B cell (primary cell): ENCODE data around the gene HLA-DMA. TPM values are rescaled to one million over a fixed set of nuclear protein-coding genes. Genes with fewer than 3 reads are reported as not detected.

Experiments used
- ATAC-seq: fragments of 200-7000 bp; cut with Tn5 transposase; one replicate; pipeline ENCODE4 v1.10.0; 2021; ENCODE audit warnings: low read depth, mild to moderate bottlenecking, moderate number of reproducible peaks, moderate library complexity
- CTCF ChIA-PET: fragments of 350-600 bp; sonication (Branson Sonifier 250); formaldehyde crosslinking; loops from one replicate; lab custom pipeline; 2021; ENCODE audit warnings: antibody characterized with exemption, inconsistent platforms; lab: Charles Lee
- POLR2A ChIA-PET: fragments of 350-600 bp; sonication (Branson Sonifier 250); formaldehyde crosslinking; loops from one replicate; lab custom pipeline; 2021; ENCODE audit warnings: antibody characterized with exemption; lab: Charles Lee
- DNase-seq: peaks from one replicate; pipeline ENCODE4 v3.0.0; 2013
- H2AFZ ChIP-seq: 2 replicates; pipeline ENCODE4 v1.6.1; 2012; ENCODE audit warnings: mild to moderate bottlenecking, low read depth, low read length; ENCODE audit not compliant: insufficient read depth, poor library complexity, severe bottlenecking
- H3K27ac ChIP-seq, 2 donors: 1 replicate in 1 of 2; 2 replicates in 1 of 2; pipeline ENCODE4 v1.5.1; 2012 to 2013; ENCODE audit warnings: low read length in 2 of 2, mild to moderate bottlenecking in 2 of 2, moderate library complexity in 1 of 2
- H3K27me3 ChIP-seq, 4 experiments: fragments of 200-600 bp in 1 of 4; sonication (generic) in 1 of 4; replicated peaks in 1 of 4; 1 replicate in 2 of 4; 2 replicates in 2 of 4; pipeline versions ENCODE4 v1.6.1 to v1.7.0; 2013 to 2016; ENCODE audit warnings: low read length in 3 of 4, mild to moderate bottlenecking in 2 of 4, mixed read lengths in 1 of 4, moderate library complexity in 1 of 4; ENCODE audit not compliant: insufficient read depth in 4 of 4, control insufficient read depth in 3 of 4; ENCODE audit errors: control extremely low read depth in 1 of 4
- H3K36me3 ChIP-seq, 2 experiments: replicated peaks in 1 of 2; 1 replicate in 1 of 2; 2 replicates in 1 of 2; pipeline versions ENCODE4 v1.6.1 to v1.7.1; 2013; ENCODE audit warnings: low read length in 1 of 2; ENCODE audit not compliant: insufficient read depth in 2 of 2, control insufficient read depth in 1 of 2; ENCODE audit errors: control extremely low read depth in 1 of 2, extremely low read depth in 1 of 2
- H3K4me1 ChIP-seq, 2 donors: fragments of 200-600 bp in 1 of 2; sonication (generic) in 1 of 2; 1 replicate in 1 of 2; 2 replicates in 1 of 2; pipeline versions ENCODE4 v1.5.1 to v1.6.1; 2013 to 2017; ENCODE audit warnings: low read length in 2 of 2; ENCODE audit not compliant: control insufficient read depth in 2 of 2, insufficient read depth in 2 of 2
- H3K4me2 ChIP-seq: replicated peaks from 2 replicates; pipeline ENCODE3; 2012; ENCODE audit warnings: mild to moderate bottlenecking, low read depth, low read length; ENCODE audit not compliant: poor library complexity, severe bottlenecking
- H3K4me3 ChIP-seq, 5 experiments: fragments of 200-600 bp in 1 of 5; sonication (generic) in 1 of 5; 1 replicate in 3 of 5; 2 replicates in 2 of 5; pipeline versions ENCODE4 v1.5.1 to v1.7.0; 2011 to 2016; ENCODE audit warnings: low read length in 4 of 5, mild to moderate bottlenecking in 4 of 5, low read depth in 2 of 5, control low read depth in 1 of 5, moderate library complexity in 1 of 5; ENCODE audit not compliant: insufficient read depth in 1 of 5; ENCODE audit errors: control extremely low read depth in 1 of 5, extremely low read depth in 1 of 5
- H3K79me2 ChIP-seq: fragments of 200-600 bp; sonication (generic); one replicate; pipeline ENCODE4 v1.6.0; 2016; ENCODE audit warnings: low read length; ENCODE audit not compliant: control insufficient read depth, insufficient read depth
- H3K9ac ChIP-seq: fragments of 200-600 bp; sonication (generic); 2 replicates; pipeline ENCODE4 v1.6.1; 2017; ENCODE audit warnings: mild to moderate bottlenecking, low read length, moderate library complexity
- H3K9me3 ChIP-seq, 3 donors: one replicate each; pipeline versions ENCODE4 v1.6.1 to v1.7.1; 2013; ENCODE audit warnings: low read length in 2 of 3; ENCODE audit not compliant: control insufficient read depth in 2 of 3, insufficient read depth in 1 of 3; ENCODE audit errors: control extremely low read depth in 1 of 3
- H4K20me1 ChIP-seq: 2 replicates; pipeline ENCODE4 v1.6.0; 2012; ENCODE audit warnings: mild to moderate bottlenecking, low read length; ENCODE audit not compliant: insufficient read depth, control insufficient read depth, poor library complexity, severe bottlenecking
- H3K27ac Mint-ChIP-seq: one replicate; pipeline ENCODE4 v1.8.0; 2021; ENCODE audit warnings: mixed read lengths
- H3K27me3 Mint-ChIP-seq: one replicate; pipeline ENCODE4 v1.8.0; 2021; ENCODE audit warnings: mixed read lengths
- H3K4me1 Mint-ChIP-seq: one replicate; pipeline ENCODE4 v1.8.0; 2021; ENCODE audit warnings: mixed read lengths
- H3K4me3 Mint-ChIP-seq: one replicate; pipeline ENCODE4 v1.8.0; 2021; ENCODE audit warnings: mixed read lengths
- H3K9me3 Mint-ChIP-seq: one replicate; pipeline ENCODE4 v1.8.0; 2022; ENCODE audit warnings: mixed read lengths; ENCODE audit not compliant: insufficient read depth
- CTCF ChIP-seq: fragments of 200-600 bp; IDR thresholded peaks from one replicate; pipeline ENCODE4 v1.8.0; 2022; ENCODE audit warnings: antibody characterized with exemption, mild to moderate bottlenecking
- EZH2 ChIP-seq: IDR thresholded peaks from 2 replicates; pipeline ENCODE4 v1.6.1; 2012; ENCODE audit warnings: borderline replicate concordance, low read depth, mild to moderate bottlenecking, moderate library complexity, low read length; ENCODE audit not compliant: insufficient read depth, poor library complexity, severe bottlenecking
- WGBS: methylation state at CpG from one replicate; pipeline ENCODE4 v1.1.5; 2013; ENCODE audit warnings: missing lambda C conversion rate; ENCODE audit not compliant: insufficient coverage; 5-methylcytosine and 5-hydroxymethylcytosine counted together
- intact Hi-C: fragments of 100-400 bp; cut with micrococcal nuclease; formaldehyde crosslinking; loops from one replicate; pipeline ENCODE4 v1.10.0; 2022
- polyA plus RNA-seq: library from polyadenylated mRNA; depleted of rRNA; stranded (reverse); fragments of >200 nt; gene quantifications from 2 replicates; pipeline ENCODE4 v1.2.3, GENCODE V29; 2012
- total RNA-seq, 2 donors: library from RNA; stranded (reverse); fragments of 120-200 nt in 1 of 2; gene quantifications; 1 replicate in 1 of 2; 2 replicates in 1 of 2; pipeline versions ENCODE4 v1.2.3 to v1.2.4, GENCODE V29; 2013 to 2022

Gene HLA-DMA
- total and polyA plus RNA-seq, 2 donors (not counting 1 experiment from before 2014, with no cell fraction given): 558 to 925 TPM

GRCh38 chr6:32935551-32936238 is 17.2 kb downstream of the HLA-DMA start:
- CTCF ChIA-PET: interaction anchor here (0.8 to 15.8 kb wide), 9 partner anchors 7 to 49 kb away, joined by 3 to 462 read pairs (median 45); partner anchors contain the start of genes BRD2, HLA-DMA and HLA-DMB

More at GRCh38 chr6:32935551-32936238, 17.2 kb downstream of the HLA-DMA start:
- no peak for ATAC-seq
- no peaks in the 10 kb centered on the region for H3K9me3 Mint-ChIP-seq
- H3K27ac Mint-ChIP-seq: peak overlapping the region; percentile 85
- Histone ChIP-seq H3K9me3 (no peaks in the 10 kb centered on the region), H3K4me2 (peak overlapping the region; percentile 81), H3K27me3 (no peaks in the 10 kb centered on the region), H3K36me3 (peaks cover 9 to 65% of the 10 kb centered on the region in 2 experiments), H3K4me3 (peak overlapping the region in 2 of 5 experiments; percentile 16 to 33), H3K27ac (peak overlapping the region; percentile 9 to 98), H3K4me1 (peaks cover 72 to 82% of the 10 kb centered on the region in 2 donors), H2AFZ (no peak overlapping the region), H3K79me2 (peaks cover 73% of the 10 kb centered on the region), H4K20me1 (peaks cover 8% of the 10 kb centered on the region), H3K9ac (peak overlapping the region; percentile 31)
- intact Hi-C loops: no loop called here
- H3K27me3 Mint-ChIP-seq: no peaks in the 10 kb centered on the region
- WGBS: 98% methylated on average over 4 of the region's 4 CpGs
- TF ChIP-seq EZH2 (no peak), CTCF (no peak)
- DNase-seq: no peak
- H3K4me3 Mint-ChIP-seq: peak overlapping the region; percentile 83
- peaks cover 79% of the 10 kb centered on the region for H3K4me1 Mint-ChIP-seq
- POLR2A ChIA-PET: interaction anchor here (0.5 to 3.8 kb wide), 7 partner anchors 9 to 977 kb away, joined by 3 to 30 read pairs (median 6); partner anchors contain the start of genes BRD2 and SKIC2
